CD4-positive, alpha-beta T cell (primary cell): ENCODE results near the gene TARS3. TPM values are rescaled to one million over a fixed set of nuclear protein-coding genes. Genes with fewer than 3 reads are reported as not detected.

Experiments
- ATAC-seq: fragments of 200-7000 bp; cut with Tn5 transposase; one replicate; pipeline ENCODE4 v1.10.0; 2022; ENCODE audit warnings: mild to moderate bottlenecking; ENCODE audit not compliant: poor library complexity
- CTCF ChIA-PET: fragments of 350-600 bp; sonication (Branson Sonifier 250); formaldehyde crosslinking; loops from one replicate; lab custom pipeline; 2021; ENCODE audit warnings: antibody characterized with exemption, inconsistent platforms; lab: Charles Lee
- POLR2A ChIA-PET: fragments of 350-600 bp; sonication (Branson Sonifier 250); formaldehyde crosslinking; loops from one replicate; lab custom pipeline; 2021; ENCODE audit warnings: antibody characterized with exemption, inconsistent platforms; lab: Charles Lee
- DNase-seq, 14 experiments: peaks; one replicate each; pipeline ENCODE4 v3.0.0-alpha.2; 2013 to 2020; ENCODE audit warnings: mixed read lengths in 2 of 14
- H3K27ac ChIP-seq, 2 donors: one replicate each; pipeline versions ENCODE4 v1.5.1 to v1.7.0; 2013; ENCODE audit warnings: low read length in 2 of 2, low read depth in 1 of 2, mild to moderate bottlenecking in 1 of 2
- H3K27me3 ChIP-seq, 2 experiments: 1 replicate in 1 of 2; 2 replicates in 1 of 2; pipeline versions ENCODE4 v1.6.1 to v1.7.0; 2013; ENCODE audit warnings: low read length in 2 of 2, control low read depth in 1 of 2, mild to moderate bottlenecking in 1 of 2, moderate library complexity in 1 of 2; ENCODE audit not compliant: insufficient read depth in 2 of 2, control insufficient read depth in 1 of 2
- H3K36me3 ChIP-seq: one replicate; pipeline ENCODE4 v1.6.1; 2013; ENCODE audit warnings: low read length, control low read depth; ENCODE audit not compliant: insufficient read depth
- H3K4me1 ChIP-seq: one replicate; pipeline ENCODE4 v1.6.1; 2013; ENCODE audit warnings: low read length, control low read depth; ENCODE audit not compliant: insufficient read depth
- H3K4me3 ChIP-seq: one replicate; pipeline ENCODE4 v1.5.1; 2013; ENCODE audit warnings: mild to moderate bottlenecking, low read length, moderate library complexity
- H3K9me3 ChIP-seq, 2 experiments: 1 replicate in 1 of 2; 2 replicates in 1 of 2; pipeline versions ENCODE4 v1.6.1 to v1.7.0; 2013; ENCODE audit warnings: low read length in 2 of 2, mild to moderate bottlenecking in 2 of 2, control low read depth in 1 of 2, moderate library complexity in 1 of 2; ENCODE audit not compliant: control insufficient read depth in 1 of 2, insufficient read depth in 1 of 2
- H3K27ac Mint-ChIP-seq: one replicate; pipeline ENCODE4 v1.8.0; 2020; ENCODE audit warnings: mixed read lengths
- H3K27me3 Mint-ChIP-seq: one replicate; pipeline ENCODE4 v1.8.0; 2021; ENCODE audit warnings: mixed read lengths
- H3K36me3 Mint-ChIP-seq: one replicate; pipeline ENCODE4 v1.8.0; 2021; ENCODE audit warnings: low read depth, mixed read lengths
- H3K4me1 Mint-ChIP-seq: one replicate; pipeline ENCODE4 v1.8.0; 2021; ENCODE audit warnings: low read depth, mixed read lengths
- H3K4me3 Mint-ChIP-seq: one replicate; pipeline ENCODE4 v1.8.0; 2020; ENCODE audit warnings: mild to moderate bottlenecking, mixed read lengths
- H3K9me3 Mint-ChIP-seq: one replicate; pipeline ENCODE4 v1.8.0; 2020; ENCODE audit warnings: mixed read lengths
- intact Hi-C, 2 experiments: fragments of 100-400 bp; cut with DNase I in 1 of 2; cut with micrococcal nuclease in 1 of 2; formaldehyde crosslinking; loops; one replicate each; pipeline versions ENCODE4 v1.15.1 to v1.9.0; 2023 to 2025; cut with DNase I, micrococcal nuclease
- total RNA-seq, 174 experiments: library from RNA in 2 of 174; stranded (reverse) in 2 of 174; gene quantifications; one replicate each; pipeline ENCODE4 v1.2.3 and lab custom pipeline; 2021 to 2026
- TF ChIP-seq, protein P1 (sequence below): fragments of 200-600 bp; IDR thresholded peaks from one replicate; pipeline ENCODE4 v1.8.0; 2022; ENCODE audit warnings: antibody characterized with exemption, mild to moderate bottlenecking

The TARS3 gene
- total RNA-seq, 2 experiments from 2014 or later, result 16.6 to 18.1 TPM

- Mint-ChIP-seq H3K27me3 (no peaks in the 10 kb centered on the region), H3K27ac (no peak overlapping the region), H3K4me3 (no peak overlapping the region), H3K36me3 (peaks cover 74% of the 10 kb centered on the region), H3K9me3 (no peaks in the 10 kb centered on the region), H3K4me1 (peaks cover 26% of the 10 kb centered on the region)
- no peaks in the 10 kb centered on the region for H3K9me3 ChIP-seq
- ATAC-seq, result no peak
- TF ChIP-seq, protein P1, sequence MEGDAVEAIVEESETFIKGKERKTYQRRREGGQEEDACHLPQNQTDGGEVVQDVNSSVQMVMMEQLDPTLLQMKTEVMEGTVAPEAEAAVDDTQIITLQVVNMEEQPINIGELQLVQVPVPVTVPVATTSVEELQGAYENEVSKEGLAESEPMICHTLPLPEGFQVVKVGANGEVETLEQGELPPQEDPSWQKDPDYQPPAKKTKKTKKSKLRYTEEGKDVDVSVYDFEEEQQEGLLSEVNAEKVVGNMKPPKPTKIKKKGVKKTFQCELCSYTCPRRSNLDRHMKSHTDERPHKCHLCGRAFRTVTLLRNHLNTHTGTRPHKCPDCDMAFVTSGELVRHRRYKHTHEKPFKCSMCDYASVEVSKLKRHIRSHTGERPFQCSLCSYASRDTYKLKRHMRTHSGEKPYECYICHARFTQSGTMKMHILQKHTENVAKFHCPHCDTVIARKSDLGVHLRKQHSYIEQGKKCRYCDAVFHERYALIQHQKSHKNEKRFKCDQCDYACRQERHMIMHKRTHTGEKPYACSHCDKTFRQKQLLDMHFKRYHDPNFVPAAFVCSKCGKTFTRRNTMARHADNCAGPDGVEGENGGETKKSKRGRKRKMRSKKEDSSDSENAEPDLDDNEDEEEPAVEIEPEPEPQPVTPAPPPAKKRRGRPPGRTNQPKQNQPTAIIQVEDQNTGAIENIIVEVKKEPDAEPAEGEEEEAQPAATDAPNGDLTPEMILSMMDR, result no peak
- no peaks in the 10 kb centered on the region for H3K27me3 ChIP-seq
- peaks cover 12% of the 10 kb centered on the region for H3K4me1 ChIP-seq
- CTCF ChIA-PET, result no interaction called here
- H3K36me3 ChIP-seq, result peaks cover 22% of the 10 kb centered on the region
- no peak overlapping the region for H3K4me3 ChIP-seq
- POLR2A ChIA-PET, result no interaction called here
- DNase-seq, result no peak
- H3K27ac ChIP-seq, result no peak overlapping the region
- intact Hi-C loops, result no loop called here
Observed at GRCh38 chr15:101637516-101637915, 86.8 kb downstream of the TARS3 start.

DNA sequence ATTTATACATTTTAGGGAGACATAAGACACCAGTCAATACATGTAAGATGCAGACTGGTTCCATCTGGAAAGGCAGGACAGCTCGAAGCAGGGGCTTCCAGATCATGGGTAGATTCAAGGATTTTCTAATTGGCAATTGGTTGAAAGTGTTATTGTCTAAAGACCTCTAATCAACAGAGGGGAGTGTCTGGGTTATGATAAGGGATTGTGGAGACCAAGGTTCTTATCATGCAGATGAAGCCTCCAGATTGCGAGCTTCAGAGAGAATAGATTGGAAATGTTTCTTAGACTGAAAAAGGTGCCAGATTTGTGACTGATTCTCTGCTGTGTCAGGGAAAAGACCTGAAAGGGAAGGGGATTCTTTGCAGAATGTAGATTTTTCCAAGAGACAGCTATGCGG, 87.2 kb downstream of the TARS3 start:
- no peak overlapping the region for H3K4me3 ChIP-seq
- ChIA-PET CTCF (no interaction called here), POLR2A (no interaction called here)
- DNase-seq (no peak), ATAC-seq (no peak)
- intact Hi-C loops, result no loop called here
- H3K9me3 ChIP-seq, result no peaks in the 10 kb centered on the region
- TF ChIP-seq, protein P1, result no peak
- Mint-ChIP-seq H3K27me3 (no peaks in the 10 kb centered on the region), H3K4me3 (no peak overlapping the region), H3K4me1 (peaks cover 21% of the 10 kb centered on the region), H3K36me3 (peaks cover 72% of the 10 kb centered on the region), H3K9me3 (no peaks in the 10 kb centered on the region), H3K27ac (peak overlapping the region; percentile 37)
- H3K4me1 ChIP-seq, result peaks cover 7% of the 10 kb centered on the region
- H3K27ac ChIP-seq, result no peak overlapping the region
- peaks cover 22% of the 10 kb centered on the region for H3K36me3 ChIP-seq
- no peaks in the 10 kb centered on the region for H3K27me3 ChIP-seq

GRCh38 chr15:101635944-101636727, 88.1 kb downstream of the TARS3 start:
- POLR2A ChIA-PET, result no interaction called here
- H3K27me3 ChIP-seq, result no peaks in the 10 kb centered on the region
- H3K4me3 ChIP-seq, result no peak overlapping the region
- DNase-seq, result no peak
- H3K9me3 ChIP-seq, result no peaks in the 10 kb centered on the region
- no peak overlapping the region for H3K27ac Mint-ChIP-seq
- peaks cover 5% of the 10 kb centered on the region for H3K4me1 ChIP-seq
- H3K9me3 Mint-ChIP-seq, result no peaks in the 10 kb centered on the region
- peaks cover 65% of the 10 kb centered on the region for H3K36me3 Mint-ChIP-seq
- H3K4me1 Mint-ChIP-seq, result peaks cover 14% of the 10 kb centered on the region
- no peak for ATAC-seq
- H3K27me3 Mint-ChIP-seq, result no peaks in the 10 kb centered on the region
- intact Hi-C loops, result no loop called here
- peaks cover 22% of the 10 kb centered on the region for H3K36me3 ChIP-seq
- TF ChIP-seq, protein P1, result no peak
- H3K27ac ChIP-seq, result no peak overlapping the region
- CTCF ChIA-PET, result no interaction called here
- no peak overlapping the region for H3K4me3 Mint-ChIP-seq
